Measurements from ENCODE around the gene TAF1B.
"Not testable (repeated sequence)": the region's sequence is repeated elsewhere in the genome, so short reads cannot be mapped to it uniquely, and the experiment has no call there.

The TAF1B gene

DNA sequence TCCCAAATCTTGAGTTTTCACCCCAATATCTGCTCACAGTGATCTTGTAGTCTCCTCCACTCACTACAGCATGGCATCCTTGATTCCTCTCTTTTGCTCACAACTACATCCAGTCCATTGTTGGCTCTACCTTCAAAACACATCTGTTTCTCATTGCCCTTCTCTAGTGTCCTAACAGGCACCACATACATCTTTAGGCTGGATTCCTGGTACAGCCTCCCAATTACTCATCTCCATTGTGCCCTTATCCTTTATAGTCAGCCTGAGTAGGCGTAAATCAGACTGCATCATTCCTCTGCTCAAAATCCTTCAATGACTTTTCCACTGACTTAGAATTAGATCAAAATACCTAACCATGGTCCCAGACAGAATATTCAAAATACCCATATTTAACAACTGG lies 10.7 kb upstream of the TAF1B start:
- DNase-seq = no peak

DNA sequence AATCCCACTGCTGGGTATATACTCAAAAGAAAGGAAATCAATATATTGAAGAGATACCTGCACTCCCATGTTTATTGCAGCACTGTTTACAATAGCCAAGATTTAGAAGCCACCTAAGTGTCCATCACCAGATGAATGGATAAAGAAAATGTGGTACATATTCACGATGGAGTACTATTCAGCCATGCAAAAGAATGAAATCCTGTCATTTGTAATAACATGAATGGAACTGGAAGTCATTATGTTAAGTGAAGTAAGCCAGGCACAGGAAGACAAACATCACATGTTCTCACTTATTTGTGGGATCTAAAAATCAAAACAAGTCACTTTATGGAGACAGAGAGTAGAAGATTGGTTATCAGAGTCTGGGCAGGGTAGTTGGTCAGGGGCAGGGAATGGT lies 8.2 kb upstream of the TAF1B start:
- DNase-seq = not testable (repeated sequence)

DNA sequence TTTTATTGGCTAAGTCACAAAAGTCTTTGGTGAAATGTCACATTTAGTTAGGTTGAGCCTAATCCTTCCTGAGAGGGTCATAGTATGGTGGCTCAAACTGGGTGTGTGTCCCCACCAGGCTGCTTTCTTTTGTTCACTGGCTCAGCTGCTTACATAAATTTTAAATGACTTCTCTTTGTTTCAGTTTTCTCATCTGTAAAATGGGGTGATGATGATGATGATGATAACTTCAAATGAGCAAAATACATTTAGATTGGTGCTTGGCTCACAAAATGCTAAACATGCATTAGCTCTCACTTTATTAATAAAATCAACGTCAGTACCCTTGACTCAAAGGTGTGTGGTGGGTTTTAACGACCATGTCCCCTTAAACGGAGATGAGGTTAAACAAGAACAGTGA lies 7.2 kb upstream of the TAF1B start:
- no peak for DNase-seq

DNA sequence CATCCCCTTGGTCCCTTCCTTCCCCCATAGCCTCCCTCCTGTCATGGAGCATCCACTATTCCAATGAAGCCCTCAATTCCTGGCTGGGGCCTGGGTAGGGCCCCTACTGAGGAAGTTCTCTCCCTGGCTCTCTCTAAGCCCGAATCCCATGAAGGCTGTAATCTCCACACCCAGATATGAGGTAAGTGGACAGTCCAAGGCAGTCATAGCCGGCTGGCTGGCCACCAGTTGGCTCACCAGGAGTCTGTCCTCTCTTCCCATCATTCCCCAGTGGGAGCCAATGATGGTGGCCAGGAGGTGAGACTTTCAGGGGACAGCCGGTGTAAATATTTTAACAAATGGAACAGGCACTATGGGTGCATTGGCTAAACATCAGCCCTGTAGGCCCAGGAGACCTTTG lies 6.8 kb upstream of the TAF1B start:
- DNase-seq = no peak

DNA sequence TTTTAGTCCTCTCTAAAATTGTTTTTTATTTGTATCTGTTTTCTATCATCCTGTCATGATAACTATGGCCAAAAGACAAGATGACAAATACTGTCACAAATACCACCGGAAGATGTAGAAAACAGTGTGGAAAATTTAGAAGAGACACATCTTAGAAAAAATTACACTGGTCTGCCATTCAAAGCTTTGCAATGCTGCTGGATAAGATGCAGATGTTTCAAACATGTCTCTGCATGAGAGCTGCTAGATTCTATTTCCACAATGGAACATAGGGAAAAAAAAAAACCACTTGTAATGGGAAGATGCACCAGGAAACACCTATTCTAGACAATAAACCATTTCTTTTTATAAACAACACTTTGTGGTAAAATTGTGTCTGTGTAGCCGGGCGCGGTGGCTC lies 5.8 kb upstream of the TAF1B start:
- no peak for DNase-seq

DNA sequence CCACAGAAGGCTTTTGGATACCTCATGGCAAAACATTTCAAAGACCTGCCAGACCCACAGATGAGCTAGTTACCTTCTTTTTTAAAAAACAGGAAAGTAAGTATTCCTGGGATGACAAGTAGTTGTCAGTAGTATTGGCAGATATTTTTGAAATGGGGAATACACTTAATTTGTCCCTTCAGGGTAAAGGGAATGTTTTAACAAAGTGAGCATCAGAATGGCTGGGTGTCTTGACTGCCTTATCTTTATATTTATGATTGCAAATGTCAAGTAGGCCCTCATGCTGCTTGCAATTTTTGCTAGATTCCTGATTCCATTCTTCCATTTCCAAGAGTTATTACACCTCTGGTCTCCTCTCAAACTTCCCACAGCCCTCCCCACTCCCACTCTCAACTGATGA lies 4.9 kb upstream of the TAF1B start:
- DNase-seq = no peak

DNA sequence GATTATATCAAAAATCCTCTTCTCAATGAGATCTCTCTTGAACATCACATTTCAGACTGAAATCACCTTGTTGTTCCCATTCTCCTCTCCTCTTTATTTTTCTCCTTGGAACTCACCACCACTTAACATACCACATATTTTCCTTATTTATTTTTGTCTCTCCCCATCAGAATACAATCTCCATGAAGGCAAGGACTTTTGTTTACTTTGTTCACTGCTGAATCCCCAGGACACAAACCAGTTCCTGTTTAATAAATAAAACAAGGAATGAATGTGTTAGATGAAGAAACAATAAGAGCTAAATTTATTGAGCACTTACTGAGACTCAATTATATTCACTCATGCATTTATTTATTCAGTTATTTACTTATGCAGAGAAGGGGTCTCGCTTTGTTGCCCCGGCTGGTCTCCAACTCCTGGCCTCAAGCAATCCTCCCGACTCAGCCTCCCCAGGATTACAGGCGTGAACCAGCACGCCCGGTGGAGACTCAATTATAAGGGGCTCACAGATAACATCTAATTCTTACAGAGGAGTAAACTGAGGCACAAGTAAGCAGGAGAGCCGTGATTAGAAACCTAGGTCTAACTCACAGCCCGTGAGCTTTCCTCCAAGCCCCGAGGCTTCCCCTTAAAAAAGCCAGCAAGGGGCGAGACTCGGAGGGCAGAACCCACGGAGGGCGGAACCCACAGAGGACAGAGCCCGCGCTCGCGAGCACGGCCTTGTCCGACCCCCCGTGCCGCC lies 616 bp upstream of the TAF1B start:
- DNase-seq = no peak

DNA sequence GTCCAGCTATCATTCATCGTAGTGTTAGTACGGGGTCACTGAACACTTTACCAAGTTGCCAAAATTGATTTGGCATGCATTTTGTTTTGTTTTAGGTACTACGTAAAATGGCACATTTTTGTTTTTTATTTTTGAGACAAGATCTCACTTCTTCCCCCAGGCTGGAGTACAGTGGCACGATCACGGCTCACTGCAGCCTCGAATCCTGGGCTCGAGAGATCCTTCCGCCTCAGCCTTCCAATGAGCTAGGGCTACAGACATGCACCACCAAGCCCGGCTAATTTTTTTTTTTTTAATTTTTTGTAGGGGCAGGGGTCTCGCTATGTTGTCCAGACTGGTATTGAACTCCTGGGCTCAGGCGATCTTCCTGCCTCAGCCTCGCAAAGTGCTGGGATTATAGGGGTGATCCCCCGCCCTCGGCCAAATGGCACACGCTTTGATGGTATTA lies 786 bp downstream of the TAF1B start:
- no peak for DNase-seq

DNA sequence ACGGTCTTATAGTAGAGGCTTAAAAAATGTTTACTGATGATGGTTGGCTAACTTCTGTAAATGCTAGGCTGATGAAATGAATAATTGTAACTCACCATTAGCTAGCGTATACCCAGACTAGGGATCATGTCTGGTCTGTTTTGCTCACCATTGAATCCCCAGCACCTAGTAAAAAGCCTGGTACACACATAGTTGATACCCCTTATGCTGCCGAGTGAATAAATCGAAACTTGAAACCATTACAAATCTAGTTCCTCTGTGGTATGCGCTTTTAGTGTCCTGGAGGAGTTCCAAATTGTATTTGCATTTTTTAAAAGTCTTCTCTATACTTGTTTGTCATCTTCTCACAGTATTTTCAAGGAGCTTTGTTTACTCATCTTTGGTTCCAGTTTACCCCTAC lies 1.3 kb downstream of the TAF1B start:
- peak; percentile 51 for DNase-seq

DNA sequence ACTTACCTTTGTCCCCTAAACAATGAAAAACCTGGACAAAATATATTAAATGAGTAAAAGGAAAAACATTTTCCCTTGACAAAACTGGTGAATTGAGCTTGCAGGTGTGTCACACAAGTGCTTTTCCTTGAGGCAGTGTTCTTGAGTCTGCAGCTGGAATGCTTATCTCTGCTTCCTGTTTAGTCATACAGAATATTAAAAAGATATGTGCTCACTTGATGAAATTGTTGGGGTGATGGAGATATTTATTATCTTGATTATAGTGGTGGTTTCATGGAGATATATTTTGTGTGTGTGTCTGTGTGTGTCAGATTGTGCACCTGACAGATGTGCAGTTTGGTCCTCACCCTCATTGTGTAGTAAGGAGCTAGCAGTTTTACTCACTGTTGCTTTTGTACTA lies 3.3 kb downstream of the TAF1B start:
- DNase-seq = no peak

DNA sequence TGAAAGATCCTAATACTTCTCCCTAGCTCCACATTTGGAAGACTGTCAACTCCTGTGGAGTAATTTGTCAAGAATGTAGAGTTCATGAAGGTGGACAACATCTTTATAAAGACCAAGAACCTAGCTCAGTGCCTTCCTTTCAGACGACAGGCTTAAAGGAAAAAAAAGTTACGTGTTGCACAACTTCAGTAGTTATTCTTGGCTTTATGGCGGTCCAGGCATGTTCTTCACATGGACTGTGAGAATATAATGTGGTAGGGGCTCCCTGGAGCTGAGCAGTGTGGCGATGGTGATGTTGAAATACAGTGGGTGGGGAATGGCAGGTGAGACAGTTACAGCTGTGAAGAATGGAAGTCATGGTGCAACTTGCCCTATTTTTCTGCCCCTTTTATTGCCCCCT lies 3.9 kb downstream of the TAF1B start:
- no peak for DNase-seq

DNA sequence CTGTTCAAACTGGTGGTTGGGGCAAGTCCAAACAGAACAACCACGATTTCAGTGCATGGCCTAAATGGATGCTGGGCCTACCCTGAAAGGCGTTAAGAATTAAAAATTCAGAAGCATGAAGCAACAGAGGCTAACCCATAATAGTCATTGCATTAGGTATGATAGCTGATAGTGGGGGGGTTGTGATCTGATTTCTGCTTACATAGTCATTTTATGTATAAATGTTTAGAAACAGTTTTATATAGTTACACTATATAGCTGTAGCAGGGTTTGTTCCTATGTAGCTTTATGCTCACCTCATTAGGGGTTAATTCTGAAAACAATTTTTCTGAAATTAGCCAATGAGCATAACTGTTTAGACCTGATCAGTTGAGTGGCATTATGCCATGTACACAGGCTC lies 9.6 kb downstream of the TAF1B start:
- no peak for DNase-seq

DNA sequence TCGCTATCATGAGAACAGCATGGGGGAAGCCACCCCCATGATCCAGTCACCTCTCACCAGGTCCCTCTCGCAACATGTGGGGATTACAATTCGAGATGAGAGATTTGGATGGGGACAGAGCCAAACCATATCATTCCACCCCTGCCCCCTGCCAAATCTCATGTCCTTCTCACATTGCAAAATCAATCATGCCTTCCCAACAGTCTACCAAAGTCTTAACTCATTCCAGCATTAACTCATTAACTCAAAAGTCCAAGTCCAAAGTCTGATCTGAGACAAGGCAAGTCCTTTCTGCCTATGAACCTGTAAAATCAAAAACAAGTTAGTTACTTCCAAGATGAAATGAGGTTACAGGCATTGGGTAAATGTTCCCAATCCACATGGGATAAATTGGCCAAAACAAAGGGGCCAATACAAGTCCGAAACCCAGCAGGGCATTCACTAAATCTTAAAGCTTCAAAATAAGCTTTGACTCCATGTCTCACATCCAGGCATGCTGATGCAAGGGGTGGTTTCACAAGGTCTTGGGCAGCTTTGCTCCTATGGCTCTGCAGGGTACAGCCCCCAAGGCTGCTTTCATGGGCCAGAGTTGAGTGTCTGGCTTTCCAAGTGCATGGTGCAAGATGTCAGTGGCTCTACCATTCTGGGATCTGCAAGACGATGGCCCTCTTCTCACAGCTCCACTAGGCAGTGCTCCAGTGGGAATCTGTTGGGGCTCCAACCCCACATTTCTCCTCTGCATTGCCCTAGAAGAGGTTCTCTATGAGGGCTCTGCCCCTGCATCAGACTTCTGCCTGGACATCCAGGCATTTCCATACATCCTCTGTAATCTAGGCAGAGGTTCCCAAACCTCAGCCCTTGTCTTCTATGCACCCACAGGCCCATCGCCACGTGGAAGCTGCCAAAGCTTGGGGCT lies 14.8 kb downstream of the TAF1B start:
- no peak for DNase-seq

DNA sequence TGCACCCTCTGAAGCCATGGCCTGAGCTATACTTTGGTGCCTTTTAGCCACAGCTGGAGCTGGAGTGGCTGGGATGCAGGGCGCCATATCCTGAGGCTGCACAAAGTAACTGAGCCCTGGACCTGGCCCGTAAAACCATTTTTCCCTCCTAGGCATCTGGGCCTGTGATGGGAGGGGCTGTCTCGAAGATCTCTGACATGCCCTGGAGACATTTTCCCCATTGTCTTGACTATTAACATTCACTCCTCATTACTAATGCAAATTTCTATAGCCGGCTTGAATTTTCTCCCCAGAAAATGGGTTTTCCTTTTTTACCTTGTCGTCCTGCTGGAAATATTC lies 15.4 kb downstream of the TAF1B start:
- no peak for DNase-seq

DNA sequence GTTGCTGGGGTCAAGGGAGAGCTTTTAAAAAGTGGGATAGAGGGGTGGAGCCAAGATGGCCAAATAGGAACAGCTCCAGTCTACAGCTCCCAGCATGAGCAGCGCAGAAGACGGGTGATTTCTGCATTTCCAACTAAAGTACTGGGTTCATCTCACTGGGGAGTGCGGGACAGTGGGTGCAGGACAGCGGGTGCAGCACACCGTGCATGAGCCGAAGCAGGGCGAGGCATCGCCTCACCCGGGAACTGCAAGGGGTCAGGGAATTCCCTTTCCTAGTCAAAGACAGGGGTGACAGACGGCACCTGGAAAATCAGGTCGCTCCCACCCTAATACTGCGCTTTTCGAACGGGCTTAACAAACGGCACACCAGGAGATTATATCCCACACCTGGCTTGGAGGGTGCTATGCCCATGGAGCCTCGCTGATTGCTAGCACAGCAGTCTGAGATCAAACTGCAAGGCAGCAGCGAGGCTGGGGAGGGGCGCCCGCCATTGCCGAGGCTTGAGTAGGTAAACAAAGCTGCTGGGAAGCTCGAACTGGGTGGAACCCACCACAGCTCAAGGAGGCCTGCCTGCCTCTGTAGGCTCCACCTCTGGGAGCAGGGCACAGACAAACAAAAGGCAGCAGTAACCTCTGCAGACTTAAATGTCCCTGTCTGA lies 17.8 kb downstream of the TAF1B start:
- not testable (repeated sequence) for DNase-seq

DNA sequence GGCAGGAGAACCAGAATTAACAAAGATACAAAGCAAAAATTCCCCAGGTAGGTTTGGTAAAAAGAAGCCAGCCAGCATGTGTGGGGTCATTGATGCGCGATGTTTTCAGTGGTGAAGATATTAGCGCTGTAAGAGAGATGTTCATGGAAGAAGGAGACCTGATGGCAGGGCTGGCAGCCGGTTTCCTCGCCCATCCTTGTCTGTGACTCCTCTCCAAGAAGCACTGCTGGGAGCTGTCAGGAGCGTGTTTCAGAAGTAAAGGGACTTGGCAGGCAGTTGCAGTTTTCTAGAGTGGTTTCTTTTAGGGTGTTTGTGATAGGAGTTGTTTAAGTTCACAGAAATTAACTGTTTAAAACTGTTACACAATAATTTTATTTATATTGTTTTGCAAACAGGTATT lies 24.6 kb downstream of the TAF1B start:
- DNase-seq = no peak

DNA sequence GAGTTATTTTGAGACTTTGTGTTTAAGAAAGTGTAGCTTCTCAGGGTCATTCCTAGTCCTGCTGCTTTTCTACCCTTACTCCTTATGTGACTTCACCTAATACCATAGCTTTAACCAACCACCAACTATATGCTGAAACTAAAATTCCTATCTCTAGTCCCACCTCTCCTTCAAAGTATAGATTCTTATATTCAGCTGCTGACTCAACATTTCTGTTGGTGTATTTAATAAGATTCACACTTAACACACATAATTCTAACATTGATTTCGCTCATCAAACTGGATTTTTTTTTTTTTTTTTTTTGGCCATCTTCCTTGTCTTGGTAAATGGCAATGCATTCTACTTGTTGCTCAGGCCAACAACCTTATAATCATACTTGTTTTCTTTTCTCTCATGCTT lies 30.1 kb downstream of the TAF1B start:
- no peak for DNase-seq

DNA sequence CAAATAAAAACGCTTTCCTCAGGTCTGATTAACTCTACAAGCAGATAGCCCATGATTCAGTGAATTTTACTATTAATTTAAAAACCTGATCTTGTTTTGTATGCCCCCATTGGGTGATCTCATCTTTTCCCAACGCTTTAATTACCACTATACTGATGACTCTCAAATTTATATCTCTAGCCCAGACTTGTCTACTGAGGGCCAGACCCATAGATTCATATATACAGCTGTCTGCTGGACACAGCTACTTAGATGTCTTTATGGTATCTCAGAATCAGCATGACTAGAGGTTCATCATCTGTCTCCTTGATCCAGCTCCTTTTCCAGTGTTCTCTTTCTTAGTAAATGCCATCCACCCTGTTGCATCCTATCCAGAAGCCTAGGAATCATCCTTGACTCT lies 33.8 kb downstream of the TAF1B start:
- no peak for DNase-seq

DNA sequence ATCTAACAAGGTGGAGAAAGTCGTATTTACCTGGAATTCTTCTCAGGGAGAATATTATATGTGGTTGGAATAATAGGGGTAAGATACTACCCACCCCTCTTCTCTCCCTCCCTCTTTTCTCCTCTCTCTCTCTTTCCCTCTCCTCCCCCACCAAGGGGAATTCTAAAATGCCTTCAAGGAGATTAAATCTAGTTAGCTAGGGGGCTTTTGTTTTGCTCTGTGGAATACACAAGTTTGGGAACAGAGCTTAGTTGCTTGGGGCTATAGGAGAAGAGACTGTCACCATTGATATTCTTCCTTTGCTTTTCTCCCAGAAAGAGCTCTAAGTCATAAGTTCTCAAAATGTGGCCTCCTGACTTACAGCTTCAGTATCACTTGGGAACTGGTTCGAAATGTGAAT lies 34.5 kb downstream of the TAF1B start:
- DNase-seq = no peak

DNA sequence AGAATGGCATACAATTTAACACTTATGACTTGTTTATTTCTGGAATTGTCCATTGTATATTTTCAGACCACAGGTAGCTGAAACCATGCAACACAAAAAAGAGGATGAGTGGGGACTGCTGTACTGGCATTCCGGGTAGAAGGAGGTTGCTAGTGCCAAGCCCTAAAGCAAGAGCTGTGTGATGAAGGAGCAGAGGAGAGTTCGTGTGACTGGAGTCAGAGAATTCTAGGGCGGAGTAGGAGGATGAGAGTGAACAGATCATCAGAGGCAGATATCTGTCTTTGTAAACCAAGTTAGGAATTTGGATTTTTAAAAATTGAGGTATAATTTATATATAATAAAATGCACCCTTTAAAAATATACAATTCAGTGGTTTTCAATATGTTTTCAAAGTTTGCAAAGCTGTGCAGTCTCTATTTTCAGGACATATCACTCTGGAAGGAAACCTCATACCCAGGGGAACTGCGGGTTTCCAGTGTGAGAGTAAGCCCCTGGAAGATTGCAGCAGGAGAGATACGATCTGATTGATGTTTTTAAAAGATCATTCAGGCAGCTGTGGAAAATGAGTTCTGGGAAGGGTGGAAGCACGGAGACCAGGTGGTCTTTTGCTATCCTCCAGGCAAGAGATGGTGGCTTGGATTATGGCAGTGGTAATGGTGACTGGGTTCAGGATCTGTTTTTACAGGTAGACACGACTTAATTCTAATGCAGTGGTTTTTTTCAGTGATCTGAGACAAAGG lies 36.4 kb downstream of the TAF1B start:
- DNase-seq = no peak

DNA sequence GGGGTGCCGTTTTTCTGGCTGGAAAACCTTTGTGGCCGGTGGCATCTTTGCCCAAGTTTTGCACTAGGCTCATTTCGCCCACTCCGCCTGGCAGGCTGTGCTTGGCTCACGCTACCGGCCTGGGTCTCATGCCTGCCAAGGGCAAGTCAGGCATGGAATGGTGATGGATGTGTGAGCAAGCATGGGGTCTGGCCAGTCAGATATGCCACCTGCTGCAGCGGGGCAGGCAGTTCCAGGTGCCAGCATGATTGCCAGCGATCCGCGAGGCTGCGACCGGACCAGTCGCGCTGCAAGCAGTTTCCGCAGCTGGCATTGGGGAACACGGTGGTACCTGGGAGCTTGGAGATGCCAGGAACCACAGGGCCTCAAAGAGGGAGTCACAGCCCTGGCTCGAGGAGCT lies 40.6 kb downstream of the TAF1B start:
- no peak for DNase-seq

DNA sequence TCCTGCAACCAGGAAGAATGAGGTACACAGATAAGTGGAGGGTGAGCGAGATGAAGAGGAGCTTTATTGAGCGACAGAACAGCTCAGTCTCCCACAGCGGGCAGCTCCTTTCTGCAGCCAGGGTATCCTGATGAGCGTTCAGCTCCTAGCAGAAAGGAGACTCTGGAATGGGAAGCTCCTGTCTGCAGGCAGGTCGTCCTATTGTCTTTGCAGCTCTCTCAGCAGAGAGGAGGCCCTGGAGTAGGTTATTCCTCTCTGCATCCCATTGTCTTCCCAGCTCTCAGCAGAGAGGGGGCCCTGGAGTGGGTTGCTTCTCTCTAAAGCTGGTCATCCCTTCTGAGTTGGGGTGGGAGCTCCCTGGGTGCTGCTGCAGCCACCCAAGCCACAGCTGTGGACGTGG lies 41.2 kb downstream of the TAF1B start:
- no peak for DNase-seq

DNA sequence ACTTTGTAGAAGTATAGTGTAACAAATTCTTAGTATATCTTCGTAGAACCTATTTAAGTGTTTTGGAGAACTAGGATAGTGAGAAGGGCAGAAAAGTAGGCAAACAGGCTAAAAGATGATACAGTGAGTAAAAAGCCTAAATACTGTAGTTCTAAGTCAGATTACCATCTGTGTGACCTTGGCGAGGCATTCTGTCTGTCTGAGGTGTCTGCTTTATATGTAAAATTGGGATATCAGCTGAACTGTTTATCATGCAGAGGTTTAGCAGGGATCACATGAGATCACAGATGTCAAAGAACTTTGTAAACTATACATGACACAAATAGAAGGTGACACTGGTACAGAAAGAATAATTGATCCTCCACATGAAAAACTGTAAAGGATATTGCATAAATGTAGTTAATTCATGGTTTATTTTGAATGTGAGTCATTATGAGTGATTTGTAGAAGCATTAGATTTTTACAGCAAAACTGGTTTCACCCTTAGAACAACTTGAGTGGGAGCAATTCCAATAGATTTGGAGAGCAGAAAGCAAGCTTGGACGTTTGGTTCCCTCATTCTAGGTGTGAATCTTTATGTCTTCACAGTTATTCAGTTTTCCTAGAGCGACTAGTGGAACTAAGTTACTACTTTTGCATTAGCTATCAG lies 41.9 kb downstream of the TAF1B start:
- no peak for DNase-seq
